ENCODE measurements around the gene MAP1B. TPM values are rescaled to one million over a fixed set of nuclear protein-coding genes. Genes with fewer than 3 reads are reported as not detected.
A peak's percentile ranks its signal among the peaks of the same experiment; 100 is the strongest.

MAP1B gene
- total and polyA plus RNA-seq, 2 donors from 2014 or later = 3.6 to 57.0 TPM

DNA sequence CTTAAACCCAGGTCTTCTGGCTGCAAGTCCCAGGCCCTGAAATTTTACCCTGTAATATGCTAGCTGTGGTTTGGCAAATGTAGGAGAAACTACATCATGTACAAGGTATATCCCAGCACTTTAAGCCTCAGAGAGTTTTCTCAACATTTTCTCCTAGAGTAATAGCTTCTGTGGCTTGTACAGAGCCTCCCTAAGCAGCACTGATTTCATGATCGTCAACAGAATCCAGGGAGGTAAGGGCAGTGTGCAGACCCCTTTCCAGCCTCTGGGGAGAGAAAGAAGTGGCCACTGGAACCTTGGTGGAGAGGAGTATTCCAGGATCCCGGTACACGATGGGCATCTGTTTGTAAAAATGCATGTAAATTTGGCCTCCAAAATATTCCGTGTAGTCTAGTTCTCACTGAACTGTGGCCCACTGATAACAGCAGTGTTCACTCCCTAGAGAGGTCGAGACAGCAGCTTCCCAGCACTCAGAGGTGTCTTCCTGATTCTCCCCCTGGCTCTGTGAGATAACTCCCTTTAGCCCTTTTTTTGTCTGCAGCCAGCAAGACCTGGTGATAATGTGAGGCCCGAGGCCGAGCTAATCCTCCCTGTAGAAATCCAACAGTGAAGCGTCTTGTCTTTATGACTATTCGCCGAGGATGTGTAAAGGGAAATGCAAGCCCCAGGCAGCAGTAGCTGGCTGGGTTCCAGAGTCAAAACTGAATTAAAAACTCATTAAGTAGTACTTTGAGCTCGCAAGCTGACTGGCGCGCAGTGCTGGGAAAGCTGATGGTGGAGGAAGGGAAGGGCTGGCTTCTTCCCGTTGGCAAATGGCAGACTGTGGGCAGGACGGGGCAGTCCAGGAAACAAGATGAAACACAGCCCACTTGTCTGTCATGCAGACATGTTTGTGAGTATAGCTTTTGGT is 59.0 kb downstream of the MAP1B start:
- intact Hi-C loops (cut with DNase I) = no loop called here
- DNase-seq = peak; percentile 58 to 86 (median 72)
- H3K27me3 ChIP-seq (ENCODE audit: control insufficient read depth, insufficient read depth, low read length) = no peaks in the 10 kb centered on the region
- H3K4me1 ChIP-seq (ENCODE audit: control insufficient read depth in 2 of 3, insufficient read depth in 2 of 3, low read depth in 1 of 3, low read length in 3 of 3) = peaks cover 0 to 3% (median 0%) of the 10 kb centered on the region in 3 donors
- H3K27ac ChIP-seq (ENCODE audit: low read depth in 2 of 2, low read length in 2 of 2) = no peak overlapping the region
- TF ChIP-seq, protein P1, sequence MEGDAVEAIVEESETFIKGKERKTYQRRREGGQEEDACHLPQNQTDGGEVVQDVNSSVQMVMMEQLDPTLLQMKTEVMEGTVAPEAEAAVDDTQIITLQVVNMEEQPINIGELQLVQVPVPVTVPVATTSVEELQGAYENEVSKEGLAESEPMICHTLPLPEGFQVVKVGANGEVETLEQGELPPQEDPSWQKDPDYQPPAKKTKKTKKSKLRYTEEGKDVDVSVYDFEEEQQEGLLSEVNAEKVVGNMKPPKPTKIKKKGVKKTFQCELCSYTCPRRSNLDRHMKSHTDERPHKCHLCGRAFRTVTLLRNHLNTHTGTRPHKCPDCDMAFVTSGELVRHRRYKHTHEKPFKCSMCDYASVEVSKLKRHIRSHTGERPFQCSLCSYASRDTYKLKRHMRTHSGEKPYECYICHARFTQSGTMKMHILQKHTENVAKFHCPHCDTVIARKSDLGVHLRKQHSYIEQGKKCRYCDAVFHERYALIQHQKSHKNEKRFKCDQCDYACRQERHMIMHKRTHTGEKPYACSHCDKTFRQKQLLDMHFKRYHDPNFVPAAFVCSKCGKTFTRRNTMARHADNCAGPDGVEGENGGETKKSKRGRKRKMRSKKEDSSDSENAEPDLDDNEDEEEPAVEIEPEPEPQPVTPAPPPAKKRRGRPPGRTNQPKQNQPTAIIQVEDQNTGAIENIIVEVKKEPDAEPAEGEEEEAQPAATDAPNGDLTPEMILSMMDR (IDR thresholded peaks at IDR 0.05; ENCODE audit: borderline replicate concordance, extremely low read depth, insufficient read depth) = no peak
- H3K9ac ChIP-seq (ENCODE audit: low read length in 3 of 3) = no peak overlapping the region
- H3K4me3 ChIP-seq (ENCODE audit: low read length in 3 of 3) = peak overlapping the region in 2 of 3 donors; percentile 13 to 16
- no peak for FAIRE-seq
- no peaks in the 10 kb centered on the region for H3K36me3 ChIP-seq (ENCODE audit: control insufficient read depth in 2 of 3, insufficient read depth in 3 of 3, low read length in 3 of 3)
- H3K9me3 ChIP-seq (ENCODE audit: control insufficient read depth in 2 of 3, insufficient read depth in 1 of 3, low read length in 3 of 3) = no peaks in the 10 kb centered on the region

DNA sequence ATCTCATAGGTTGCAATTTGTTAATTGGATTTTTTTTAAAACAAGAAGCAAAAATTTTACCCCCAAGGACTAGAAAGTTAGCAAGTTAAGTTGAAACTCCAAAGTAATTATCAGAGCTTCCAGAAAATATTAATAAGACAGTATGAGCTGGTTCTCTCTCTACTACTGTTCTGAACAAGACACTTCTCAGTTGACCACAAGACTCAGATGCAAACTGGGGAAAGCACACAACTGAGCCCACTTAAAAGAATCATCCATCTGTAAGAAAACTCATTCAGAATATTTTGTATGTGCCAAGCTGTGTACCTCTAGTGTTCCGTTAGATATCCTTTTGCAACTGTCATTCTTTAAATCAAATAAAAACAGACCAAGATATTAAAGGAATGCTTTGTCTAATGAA is 60.0 kb downstream of the MAP1B start:
- TF ChIP-seq, protein P1 (IDR thresholded peaks at IDR 0.05; ENCODE audit: borderline replicate concordance, extremely low read depth, insufficient read depth) = no peak
- peaks cover 0 to 3% (median 0%) of the 10 kb centered on the region in 3 donors for H3K4me1 ChIP-seq (ENCODE audit: control insufficient read depth in 2 of 3, insufficient read depth in 2 of 3, low read depth in 1 of 3, low read length in 3 of 3)
- H3K36me3 ChIP-seq (ENCODE audit: control insufficient read depth in 2 of 3, insufficient read depth in 3 of 3, low read length in 3 of 3) = no peaks in the 10 kb centered on the region
- H3K4me3 ChIP-seq (ENCODE audit: low read length in 3 of 3) = peak overlapping the region in 1 of 3 donors; percentile 13
- H3K27ac ChIP-seq (ENCODE audit: low read depth in 2 of 2, low read length in 2 of 2) = no peak overlapping the region
- H3K27me3 ChIP-seq (ENCODE audit: control insufficient read depth, insufficient read depth, low read length) = no peaks in the 10 kb centered on the region
- DNase-seq = no peak
- FAIRE-seq = no peak
- intact Hi-C loops (cut with DNase I) = no loop called here
- no peak overlapping the region for H3K9ac ChIP-seq (ENCODE audit: low read length in 3 of 3)
- H3K9me3 ChIP-seq (ENCODE audit: control insufficient read depth in 2 of 3, insufficient read depth in 1 of 3, low read length in 3 of 3) = no peaks in the 10 kb centered on the region

DNA sequence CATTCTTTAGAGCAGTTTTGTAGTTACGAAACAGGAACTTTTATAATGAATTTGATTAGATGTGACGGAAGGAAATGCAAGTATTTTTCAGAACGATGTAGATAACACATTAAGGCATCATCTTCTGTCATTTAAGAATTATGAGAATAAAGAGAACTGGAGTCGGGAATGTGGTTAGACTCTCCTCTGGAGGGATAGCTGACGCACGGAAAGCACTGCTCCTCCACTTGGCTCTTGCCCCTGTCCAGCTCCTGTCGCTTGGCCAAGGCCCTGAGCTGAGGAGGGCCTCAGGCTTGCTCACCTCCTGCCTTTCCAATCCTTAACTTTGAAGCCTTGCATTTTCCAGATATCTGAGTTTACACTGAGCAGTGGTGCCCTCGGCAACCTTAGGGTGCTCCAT is 60.5 kb downstream of the MAP1B start:
- Histone ChIP-seq H3K27me3 (ENCODE audit: control insufficient read depth, insufficient read depth, low read length) (no peaks in the 10 kb centered on the region), H3K27ac (ENCODE audit: low read depth in 2 of 2, low read length in 2 of 2) (no peak overlapping the region), H3K4me3 (ENCODE audit: low read length in 3 of 3) (no peak overlapping the region), H3K9ac (ENCODE audit: low read length in 3 of 3) (no peak overlapping the region), H3K9me3 (ENCODE audit: control insufficient read depth in 2 of 3, insufficient read depth in 1 of 3, low read length in 3 of 3) (no peaks in the 10 kb centered on the region), H3K36me3 (ENCODE audit: control insufficient read depth in 2 of 3, insufficient read depth in 3 of 3, low read length in 3 of 3) (no peaks in the 10 kb centered on the region), H3K4me1 (ENCODE audit: control insufficient read depth in 2 of 3, insufficient read depth in 2 of 3, low read depth in 1 of 3, low read length in 3 of 3) (peaks cover 0 to 3% (median 0%) of the 10 kb centered on the region in 3 donors)
- DNase-seq (no peak), FAIRE-seq (no peak)
- intact Hi-C loops (cut with DNase I) = no loop called here
- TF ChIP-seq, protein P1 (IDR thresholded peaks at IDR 0.05; ENCODE audit: borderline replicate concordance, extremely low read depth, insufficient read depth) = no peak

Data from kidney (tissue), 14 donors.